Skeletal muscle tissue (tissue), 4 donors: Measurements from ENCODE around the gene RPS2. TPM values are rescaled to one million over a fixed set of nuclear protein-coding genes. Genes with fewer than 3 reads are reported as not detected.

ENCODE experiments used
- H3K27ac ChIP-seq: one replicate; pipeline ENCODE4 v1.7.0; 2013; ENCODE audit warnings: mild to moderate bottlenecking, low read depth, low read length, inconsistent platforms
- H3K27me3 ChIP-seq, 3 donors: one replicate each; pipeline ENCODE4 v1.7.0; 2013; ENCODE audit warnings: low read length in 3 of 3; ENCODE audit not compliant: control insufficient read depth in 3 of 3, insufficient read depth in 3 of 3
- H3K36me3 ChIP-seq, 3 donors: one replicate each; pipeline ENCODE4 v1.7.0; 2013; ENCODE audit warnings: low read length in 3 of 3; ENCODE audit not compliant: control insufficient read depth in 3 of 3, insufficient read depth in 3 of 3
- H3K4me1 ChIP-seq, 3 donors: one replicate each; pipeline ENCODE4 v1.7.0; 2013; ENCODE audit warnings: low read length in 3 of 3, mild to moderate bottlenecking in 3 of 3; ENCODE audit not compliant: control insufficient read depth in 3 of 3, insufficient read depth in 3 of 3
- H3K4me3 ChIP-seq, 3 donors: one replicate each; pipeline ENCODE4 v1.7.0; 2013; ENCODE audit warnings: low read length in 3 of 3
- H3K9ac ChIP-seq, 3 donors: one replicate each; pipeline ENCODE4 v1.7.0; 2013; ENCODE audit warnings: low read length in 3 of 3, mild to moderate bottlenecking in 3 of 3, moderate library complexity in 2 of 3, low read depth in 1 of 3
- H3K9me3 ChIP-seq, 3 donors: one replicate each; pipeline ENCODE4 v1.7.0; 2013; ENCODE audit warnings: low read length in 3 of 3; ENCODE audit not compliant: control insufficient read depth in 3 of 3
- total RNA-seq: library from RNA; depleted of rRNA; stranded (reverse); fragments of >200 nt; gene quantifications from one replicate; pipeline ENCODE4 v1.2.3, GENCODE V29; 2014
- donor health status: Osteomylitis.

Gene RPS2
- total RNA-seq, 1 donor from 2014 or later: 3,178 TPM

DNA sequence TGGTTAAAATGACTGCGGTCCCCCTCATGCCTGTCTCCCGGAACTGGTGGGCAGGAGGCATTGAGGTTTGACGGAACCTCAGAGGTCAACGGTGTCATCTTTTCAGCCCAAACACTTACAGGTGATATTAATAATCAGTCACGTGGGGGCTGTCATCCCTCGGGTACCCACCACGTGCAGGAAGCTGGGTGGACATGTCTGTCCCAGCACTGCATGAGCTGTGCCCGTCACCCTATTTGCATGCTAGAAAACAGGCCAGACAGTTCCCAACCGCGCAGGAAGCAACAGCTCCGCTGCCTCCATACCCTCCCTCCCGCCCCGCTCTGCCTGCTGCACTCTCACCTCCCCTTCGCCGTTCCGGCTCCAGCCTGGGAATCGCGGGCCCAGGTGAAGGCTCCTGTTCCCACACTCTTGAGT lies 26.5 kb upstream of the RPS2 start:
- no peak overlapping the region for H3K27ac ChIP-seq
- peaks cover 34 to 38% (median 35%) of the 10 kb centered on the region in 3 donors for H3K27me3 ChIP-seq
- no peak overlapping the region for H3K9ac ChIP-seq
- peaks cover 8 to 12% (median 9%) of the 10 kb centered on the region in 3 donors for H3K36me3 ChIP-seq
- peaks cover 12 to 21% (median 16%) of the 10 kb centered on the region in 3 donors for H3K4me1 ChIP-seq
- peak overlapping the region in 1 of 3 donors; percentile 22 for H3K4me3 ChIP-seq
- H3K9me3 ChIP-seq: no peaks in the 10 kb centered on the region

- H3K4me3 ChIP-seq: peak overlapping the region in 1 of 3 donors; percentile 35
- H3K27me3 ChIP-seq: peaks cover 34 to 40% (median 38%) of the 10 kb centered on the region in 3 donors
- H3K36me3 ChIP-seq: peaks cover 14 to 18% (median 15%) of the 10 kb centered on the region in 3 donors
Observed at GRCh38 chr16:1990351-1991134, 25.9 kb upstream of the RPS2 start.

DNA sequence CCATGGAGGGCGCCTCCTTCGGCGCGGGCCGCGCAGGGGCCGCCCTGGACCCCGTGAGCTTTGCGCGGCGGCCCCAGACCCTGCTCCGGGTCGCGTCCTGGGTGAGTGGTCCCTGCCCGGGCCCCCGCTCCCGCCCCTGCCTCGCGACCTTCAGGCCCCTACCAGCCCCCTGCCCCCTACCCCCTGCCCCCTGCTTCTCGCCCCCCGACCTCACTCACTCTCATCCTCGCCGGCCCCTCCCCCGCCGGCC lies 25.4 kb upstream of the RPS2 start:
- H3K36me3 ChIP-seq: peaks cover 16 to 20% (median 18%) of the 10 kb centered on the region in 3 donors
- H3K4me1 ChIP-seq: peaks cover 17 to 28% (median 22%) of the 10 kb centered on the region in 3 donors
- H3K27ac ChIP-seq: no peak overlapping the region
- no peak overlapping the region for H3K4me3 ChIP-seq
- H3K9me3 ChIP-seq: no peaks in the 10 kb centered on the region
- peaks cover 34 to 40% (median 38%) of the 10 kb centered on the region in 3 donors for H3K27me3 ChIP-seq
- H3K9ac ChIP-seq: no peak overlapping the region

More at GRCh38 chr16:1990351-1991134, 25.9 kb upstream of the RPS2 start:
- H3K4me1 ChIP-seq: peaks cover 12 to 23% (median 17%) of the 10 kb centered on the region in 3 donors
- no peak overlapping the region for H3K9ac ChIP-seq
- no peaks in the 10 kb centered on the region for H3K9me3 ChIP-seq
- H3K27ac ChIP-seq: no peak overlapping the region

GRCh38 chr16:1989209-1990100 lies 24.8 kb upstream of the RPS2 start, which contains the start of gene SYNGR3:
TSS of gene SYNGR3 (plus strand) at chr16:1989970. CDS start at chr16:1990103, 133 bp downstream.
- Histone ChIP-seq H3K36me3 (peaks cover 16 to 20% (median 18%) of the 10 kb centered on the region in 3 donors), H3K4me1 (peaks cover 23 to 34% (median 28%) of the 10 kb centered on the region in 3 donors), H3K27me3 (peaks cover 34 to 40% (median 38%) of the 10 kb centered on the region in 3 donors), H3K4me3 (peak within 1 kb of the TSS in 1 of 3 donors; percentile 35), H3K27ac (no peak within 1 kb of the TSS), H3K9me3 (no peaks in the 10 kb centered on the region), H3K9ac (peak within 1 kb of the TSS in 1 of 3 donors; percentile 8)

DNA sequence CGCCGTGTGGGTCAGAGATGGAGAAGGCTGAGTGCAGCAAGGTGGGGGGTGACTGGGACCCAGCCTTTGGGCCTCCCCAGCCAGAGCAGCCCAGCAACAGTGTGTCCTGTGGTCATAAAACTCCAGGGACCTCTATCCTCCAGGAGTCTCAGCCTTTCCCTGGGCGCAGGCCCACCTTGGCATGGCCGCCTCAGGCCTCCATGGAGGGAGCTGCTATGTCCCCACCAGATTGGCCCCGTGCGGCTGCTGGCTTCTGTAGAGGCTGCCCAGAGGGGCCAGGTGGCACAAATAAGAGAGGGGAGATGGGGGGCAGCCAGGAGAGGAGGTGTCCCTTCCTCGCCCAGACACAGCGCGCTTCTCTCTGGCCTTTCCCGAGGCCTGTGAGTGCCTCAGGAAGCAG lies 22.6 kb upstream of the RPS2 start:
- peaks cover 34 to 40% (median 39%) of the 10 kb centered on the region in 3 donors for H3K27me3 ChIP-seq

DNA sequence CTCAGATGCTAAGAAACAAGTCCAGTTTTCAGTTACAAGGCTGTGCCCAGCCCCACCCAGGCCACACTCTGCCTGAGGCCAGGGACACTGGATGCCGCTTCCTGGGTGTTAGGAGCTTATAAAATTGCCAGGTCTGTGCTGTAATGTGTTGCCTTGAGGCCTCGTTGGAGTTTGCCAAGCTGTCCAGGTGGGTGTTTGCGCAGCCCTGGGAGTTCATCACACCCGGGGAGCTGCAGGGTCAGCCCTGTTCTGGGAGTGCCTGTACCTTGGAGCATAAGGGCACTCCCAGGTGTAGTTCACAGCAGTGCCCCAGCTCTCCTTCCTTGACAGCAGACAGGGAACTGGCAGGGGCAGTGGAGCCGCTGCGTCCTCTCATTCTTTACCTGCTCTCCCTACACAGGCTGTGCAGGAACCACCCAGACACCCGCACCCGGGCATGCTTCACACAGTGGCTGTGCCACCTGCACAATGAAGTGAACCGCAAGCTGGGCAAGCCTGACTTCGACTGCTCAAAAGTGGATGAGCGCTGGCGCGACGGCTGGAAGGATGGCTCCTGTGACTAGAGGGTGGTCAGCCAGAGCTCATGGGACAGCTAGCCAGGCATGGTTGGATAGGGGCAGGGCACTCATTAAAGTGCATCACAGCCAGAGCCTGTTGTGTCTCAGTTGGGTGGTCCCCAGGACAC lies 21.0 kb upstream of the RPS2 start:
- Histone ChIP-seq H3K4me3 (peak overlapping the region in 2 of 3 donors; percentile 81), H3K9me3 (no peaks in the 10 kb centered on the region), H3K36me3 (peaks cover 16 to 20% (median 18%) of the 10 kb centered on the region in 3 donors), H3K9ac (peak overlapping the region in 1 of 3 donors; percentile 82), H3K4me1 (peaks cover 26 to 50% (median 32%) of the 10 kb centered on the region in 3 donors), H3K27me3 (peaks cover 23 to 31% (median 26%) of the 10 kb centered on the region in 3 donors), H3K27ac (no peak overlapping the region)

More for the DNA sequence above, 22.6 kb upstream of the RPS2 start:
- H3K4me3 ChIP-seq: no peak overlapping the region
- H3K27ac ChIP-seq: no peak overlapping the region
- H3K4me1 ChIP-seq: peaks cover 33 to 46% (median 35%) of the 10 kb centered on the region in 3 donors
- H3K9ac ChIP-seq: no peak overlapping the region
- H3K36me3 ChIP-seq: peaks cover 16 to 20% (median 18%) of the 10 kb centered on the region in 3 donors
- H3K9me3 ChIP-seq: no peaks in the 10 kb centered on the region

- H3K36me3 ChIP-seq: peaks cover 16 to 20% (median 18%) of the 10 kb centered on the region in 3 donors
- H3K4me1 ChIP-seq: peaks cover 29 to 56% (median 37%) of the 10 kb centered on the region in 3 donors
- peak overlapping the region; percentile 33 to 82 (median 70) for H3K9ac ChIP-seq
- H3K9me3 ChIP-seq: no peaks in the 10 kb centered on the region
- H3K27me3 ChIP-seq: peaks cover 20 to 32% (median 25%) of the 10 kb centered on the region in 3 donors
- peak overlapping the region; percentile 60 to 81 (median 81) for H3K4me3 ChIP-seq
- H3K27ac ChIP-seq: peak overlapping the region; percentile 47
Observed at GRCh38 chr16:1984347-1985225, 20.0 kb upstream of the RPS2 start.

DNA sequence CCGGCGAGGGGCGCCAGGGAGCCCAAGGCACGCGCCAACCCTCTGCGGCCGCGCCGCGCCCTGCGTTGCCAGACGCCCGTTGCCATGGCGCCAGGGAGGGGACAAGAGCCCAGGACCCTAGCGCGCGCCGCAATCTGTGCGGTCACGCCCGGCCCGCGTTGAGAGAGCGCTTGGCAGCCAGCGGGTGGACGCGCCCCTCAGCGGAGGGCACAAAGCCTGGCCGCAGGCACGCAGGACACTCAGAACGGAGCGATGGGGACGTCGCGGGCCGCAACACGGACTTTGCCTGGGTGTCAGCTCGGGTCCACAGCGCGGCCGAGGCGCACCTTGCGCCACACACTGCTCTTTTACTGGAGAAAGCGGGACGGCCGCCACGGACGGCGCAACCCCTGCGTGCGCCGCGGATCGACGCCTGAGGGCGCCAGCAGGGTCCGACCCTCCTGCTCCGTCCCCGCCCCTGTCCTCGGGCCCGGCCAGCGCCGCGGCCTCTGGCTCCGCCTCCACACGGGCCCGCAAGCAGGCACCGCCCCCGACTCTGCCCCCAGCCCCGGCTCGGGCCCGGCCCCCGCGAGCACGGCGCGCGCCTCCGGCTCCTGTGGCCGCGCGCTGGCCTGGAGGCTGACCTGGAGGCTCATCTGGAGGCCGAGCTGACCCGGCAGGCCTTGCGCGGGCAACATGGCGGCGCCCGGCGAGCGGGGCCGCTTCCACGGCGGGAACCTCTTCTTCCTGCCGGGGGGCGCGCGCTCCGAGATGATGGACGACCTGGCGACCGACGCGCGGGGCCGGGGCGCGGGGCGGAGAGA lies 19.1 kb upstream of the RPS2 start, which contains the start of gene GFER:
Gene GFER (plus strand): TSS at position 650 of the 803 bp plus-strand sequence. CDS start 26 bp downstream, at position 676.
- H3K27me3 ChIP-seq: peaks cover 12 to 27% (median 21%) of the 10 kb centered on the region in 3 donors

More for the DNA sequence above, 19.1 kb upstream of the RPS2 start, which contains the start of gene GFER:
- no peaks in the 10 kb centered on the region for H3K9me3 ChIP-seq
- H3K36me3 ChIP-seq: peaks cover 17 to 20% (median 18%) of the 10 kb centered on the region in 3 donors
- H3K27ac ChIP-seq: peak within 1 kb of the TSS; percentile 47
- peak within 1 kb of the TSS; percentile 60 to 81 (median 81) for H3K4me3 ChIP-seq
- peaks cover 29 to 50% (median 37%) of the 10 kb centered on the region in 3 donors for H3K4me1 ChIP-seq
- H3K9ac ChIP-seq: peak within 1 kb of the TSS; percentile 43 to 82 (median 70)
